ENCODE data around the gene FBLN1.
"Not testable (repeated sequence)": the region's sequence is repeated elsewhere in the genome, so short reads cannot be mapped to it uniquely, and the experiment has no call there.

GRCh38 chr22:45542736-45543135 lies 40.1 kb downstream of the FBLN1 start:
- TF ChIP-seq, protein P1, sequence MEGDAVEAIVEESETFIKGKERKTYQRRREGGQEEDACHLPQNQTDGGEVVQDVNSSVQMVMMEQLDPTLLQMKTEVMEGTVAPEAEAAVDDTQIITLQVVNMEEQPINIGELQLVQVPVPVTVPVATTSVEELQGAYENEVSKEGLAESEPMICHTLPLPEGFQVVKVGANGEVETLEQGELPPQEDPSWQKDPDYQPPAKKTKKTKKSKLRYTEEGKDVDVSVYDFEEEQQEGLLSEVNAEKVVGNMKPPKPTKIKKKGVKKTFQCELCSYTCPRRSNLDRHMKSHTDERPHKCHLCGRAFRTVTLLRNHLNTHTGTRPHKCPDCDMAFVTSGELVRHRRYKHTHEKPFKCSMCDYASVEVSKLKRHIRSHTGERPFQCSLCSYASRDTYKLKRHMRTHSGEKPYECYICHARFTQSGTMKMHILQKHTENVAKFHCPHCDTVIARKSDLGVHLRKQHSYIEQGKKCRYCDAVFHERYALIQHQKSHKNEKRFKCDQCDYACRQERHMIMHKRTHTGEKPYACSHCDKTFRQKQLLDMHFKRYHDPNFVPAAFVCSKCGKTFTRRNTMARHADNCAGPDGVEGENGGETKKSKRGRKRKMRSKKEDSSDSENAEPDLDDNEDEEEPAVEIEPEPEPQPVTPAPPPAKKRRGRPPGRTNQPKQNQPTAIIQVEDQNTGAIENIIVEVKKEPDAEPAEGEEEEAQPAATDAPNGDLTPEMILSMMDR (IDR thresholded peaks at IDR 0.05): not testable (repeated sequence)
- not testable (repeated sequence) for TF ChIP-seq POLR2A, POLR2AphosphoS5 (IDR thresholded peaks at IDR 0.05)
